Measurements from ENCODE around the gene SNX25. TPM values are rescaled to one million over a fixed set of nuclear protein-coding genes. Genes with fewer than 3 reads are reported as not detected.

SNX25 gene
- total and polyA plus RNA-seq, 10 of the 15 experiments (the other 5 are each of a cell fraction or from before 2014, with no cell fraction given): 11.2 to 117 (median 62.8) TPM

DNA sequence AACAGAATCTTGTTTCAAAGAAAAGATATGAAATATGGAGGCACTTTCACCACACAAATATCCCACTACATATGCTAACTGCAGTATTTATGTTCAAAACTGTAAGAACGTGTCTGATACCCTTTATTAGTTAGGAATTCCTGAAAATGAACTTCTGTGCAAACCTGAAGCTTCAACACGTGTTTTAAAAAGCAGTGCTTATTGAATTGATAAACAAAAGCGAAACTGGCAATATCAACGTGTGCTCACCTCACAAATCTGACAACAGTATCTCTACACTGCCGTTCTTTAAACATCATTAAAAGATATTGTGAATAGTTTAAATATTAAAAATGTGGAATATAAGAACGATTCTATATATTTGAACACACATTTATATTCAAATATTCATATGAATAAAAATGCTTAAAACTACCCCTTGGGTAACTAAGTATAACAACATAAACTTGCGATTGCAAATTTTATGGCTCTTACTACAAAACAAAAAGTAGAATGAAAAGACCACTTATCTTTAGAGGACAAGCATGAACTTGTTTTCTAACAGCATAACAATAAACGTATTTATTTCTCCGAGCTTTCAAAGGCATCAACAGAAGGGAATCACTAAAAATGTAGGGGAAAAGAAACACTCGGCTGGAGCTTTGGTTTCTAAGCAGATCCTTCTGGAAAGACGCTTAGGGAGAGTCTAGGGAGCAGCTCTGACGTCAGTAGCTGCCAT, 186.0 kb downstream of the SNX25 start, which contains the start of gene LRP2BP:
LRP2BP (minus strand) TSS at position 687 of the 718 bp plus-strand sequence. CDS start 17,738 bp downstream, outside the sequence.
- H3K4me3 ChIP-seq: peak within 1 kb of the TSS; percentile 79
- ATAC-seq: peak; percentile 14; the same call in 1 of the 3 replicates
- H3K36me3 ChIP-seq (ENCODE audit: control insufficient read depth in 2 of 2, insufficient read depth in 2 of 2, low read length in 1 of 2): peaks cover 0 to 16% of the 10 kb centered on the region in 2 experiments; a peak in 2 of 4 replicates
- H3K4me1 ChIP-seq (ENCODE audit: control insufficient read depth, insufficient read depth, low read length): peaks cover 19% of the 10 kb centered on the region
- peak within 1 kb of the TSS; percentile 94 for H3K4me2 ChIP-seq (ENCODE audit: control insufficient read depth, insufficient read depth)
- intact Hi-C loops (cut with micrococcal nuclease; ENCODE audit: unreplicated experiment) (loop anchor here (2.0 to 5.0 kb wide), 3 partner anchors 75 to 202 kb away; partner anchors contain the start of gene CCDC110), in situ Hi-C loops (cut with MboI) (no loop called here)
- peak within 1 kb of the TSS; percentile 87 for H3K9ac ChIP-seq (ENCODE audit: control insufficient read depth, insufficient read depth, low read length)
- RAD21 ChIA-PET (ENCODE audit: unreplicated experiment): interaction anchor here (1.0 to 2.8 kb wide), 9 partner anchors 10 to 191 kb away, joined by 3 to 26 read pairs (median 7); partner anchors contain the start of gene UFSP2
- H3K27ac ChIP-seq (ENCODE audit: control insufficient read depth, insufficient read depth): peak within 1 kb of the TSS; percentile 97
- SMC1A ChIA-PET (ENCODE audit: uncharacterized antibody, unreplicated experiment): interaction anchor here (1.1 to 6.2 kb wide), 11 partner anchors 10 to 186 kb away, joined by 3 to 72 read pairs (median 9); partner anchors contain the start of genes SNX25 and UFSP2
- H3K79me2 ChIP-seq (ENCODE audit: control insufficient read depth, insufficient read depth, low read length): peaks cover 54% of the 10 kb centered on the region
- DNase-seq (ENCODE audit: low read depth, low spot score): peak; percentile 48
- POLR2A ChIA-PET: interaction anchor here (0.5 to 7.9 kb wide), 10 partner anchors 10 to 191 kb away, joined by 3 to 60 read pairs (median 6); partner anchors contain the start of gene UFSP2
- no peaks in the 10 kb centered on the region for H4K20me1 ChIP-seq (ENCODE audit: control insufficient read depth, insufficient read depth)
- H2AFZ ChIP-seq (ENCODE audit: control insufficient read depth, low read depth, low read length): peak within 1 kb of the TSS; percentile 82
- CTCF ChIA-PET: interaction anchor here (1.0 to 2.0 kb wide), 8 partner anchors 10 to 203 kb away, joined by 3 to 6 read pairs (median 4); partner anchors contain the start of gene UFSP2
- no peaks in the 10 kb centered on the region for H3K9me3 ChIP-seq (replicated peaks; ENCODE audit: control insufficient read depth, insufficient read depth, low read length)
- FAIRE-seq: no peak
- no peaks in the 10 kb centered on the region for H3K27me3 ChIP-seq (replicated peaks in 1 of 2; ENCODE audit: control insufficient read depth in 2 of 2, insufficient read depth in 2 of 2, low read length in 1 of 2)
- BruUV-seq (replicated peaks): TSS peak; percentile 63
- WGBS (ENCODE audit: insufficient coverage, insufficient replicate concordance, low lambda C conversion rate, missing lambda C conversion rate): 1% methylated on average over 12 of the region's 12 CpGs
- TF ChIP-seq BHLHE40 (IDR thresholded peaks at IDR 0.05; ENCODE audit: borderline replicate concordance in 1 of 2, low read depth in 2 of 2, low read length in 1 of 2) (0 out of 4 replicates have a peak, but pooled peaks of 1 of the 2 experiments have one; percentile 5), NBN (IDR thresholded peaks at IDR 0.05) (no peak), ZBTB40 (IDR thresholded peaks at IDR 0.05; ENCODE audit: borderline replicate concordance) (peak; percentile 69; the same call in 1 of the 2 replicates), IKZF1 (conservative IDR thresholded peaks at IDR 0.05) (no peak), SMAD5 (IDR thresholded peaks at IDR 0.05; ENCODE audit: low read depth) (no peak), NFXL1 (IDR thresholded peaks at IDR 0.05; ENCODE audit: borderline replicate concordance) (no peak), MEF2A (IDR thresholded peaks at IDR 0.05; ENCODE audit: insufficient read depth, low read depth, low read length) (0 out of 2 replicates have a peak, but pooled peaks have one; percentile 14), NKRF (conservative IDR thresholded peaks at IDR 0.05) (0 out of 2 replicates have a peak, but pooled peaks have one; percentile 48), ATF7 (IDR thresholded peaks at IDR 0.05; ENCODE audit: low read depth) (peak; percentile 92), POLR2A (IDR thresholded peaks at IDR 0.05; ENCODE audit: low read depth, low read length) (no peak), FOS (IDR thresholded peaks at IDR 0.05; ENCODE audit: borderline replicate concordance, extremely low read depth, insufficient read length) (no peak), SP1 (IDR thresholded peaks at IDR 0.05; ENCODE audit: low read depth, low read length) (no peak), RBBP5 (conservative IDR thresholded peaks at IDR 0.05) (no peak)
- TF ChIP-seq, protein P1, sequence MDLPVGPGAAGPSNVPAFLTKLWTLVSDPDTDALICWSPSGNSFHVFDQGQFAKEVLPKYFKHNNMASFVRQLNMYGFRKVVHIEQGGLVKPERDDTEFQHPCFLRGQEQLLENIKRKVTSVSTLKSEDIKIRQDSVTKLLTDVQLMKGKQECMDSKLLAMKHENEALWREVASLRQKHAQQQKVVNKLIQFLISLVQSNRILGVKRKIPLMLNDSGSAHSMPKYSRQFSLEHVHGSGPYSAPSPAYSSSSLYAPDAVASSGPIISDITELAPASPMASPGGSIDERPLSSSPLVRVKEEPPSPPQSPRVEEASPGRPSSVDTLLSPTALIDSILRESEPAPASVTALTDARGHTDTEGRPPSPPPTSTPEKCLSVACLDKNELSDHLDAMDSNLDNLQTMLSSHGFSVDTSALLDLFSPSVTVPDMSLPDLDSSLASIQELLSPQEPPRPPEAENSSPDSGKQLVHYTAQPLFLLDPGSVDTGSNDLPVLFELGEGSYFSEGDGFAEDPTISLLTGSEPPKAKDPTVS (IDR thresholded peaks at IDR 0.05; ENCODE audit: low read depth, low read length): peak; percentile 15; the same call in 1 of the 2 replicates
